CD4-positive, alpha-beta T cell treated with Interleukin-4 for 1 hour (primary cell): Measurements from ENCODE around the gene SHC2.

Source experiments
- DNase-seq, 2 donors: peaks; one replicate each; pipeline ENCODE4 v3.0.0-alpha.2; 2020 to 2022

The SHC2 gene

DNA sequence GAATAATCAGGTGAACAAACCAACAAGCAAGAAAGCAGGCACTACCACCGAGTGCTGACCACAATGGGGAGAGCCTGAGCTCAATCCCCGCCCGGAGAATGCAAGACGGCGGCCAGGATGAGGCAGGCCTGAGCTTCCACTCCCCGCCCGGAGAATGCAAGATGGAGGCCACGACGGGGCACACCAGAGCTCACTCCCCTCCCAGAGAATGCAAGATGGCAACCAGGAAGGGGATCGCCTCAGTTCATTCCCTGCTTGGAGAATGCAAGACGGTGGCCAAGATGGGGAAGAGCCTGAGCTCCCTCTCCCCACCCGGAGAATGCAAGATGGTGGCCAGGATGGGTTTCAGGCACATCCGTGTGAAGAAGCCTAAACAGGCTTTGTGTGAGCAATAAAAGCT lies 91.6 kb downstream of the SHC2 start:
- no peak for DNase-seq

- DNase-seq, result no peak
Measured at GRCh38 chr19:368630-369024, 92.2 kb downstream of the SHC2 start.

DNA sequence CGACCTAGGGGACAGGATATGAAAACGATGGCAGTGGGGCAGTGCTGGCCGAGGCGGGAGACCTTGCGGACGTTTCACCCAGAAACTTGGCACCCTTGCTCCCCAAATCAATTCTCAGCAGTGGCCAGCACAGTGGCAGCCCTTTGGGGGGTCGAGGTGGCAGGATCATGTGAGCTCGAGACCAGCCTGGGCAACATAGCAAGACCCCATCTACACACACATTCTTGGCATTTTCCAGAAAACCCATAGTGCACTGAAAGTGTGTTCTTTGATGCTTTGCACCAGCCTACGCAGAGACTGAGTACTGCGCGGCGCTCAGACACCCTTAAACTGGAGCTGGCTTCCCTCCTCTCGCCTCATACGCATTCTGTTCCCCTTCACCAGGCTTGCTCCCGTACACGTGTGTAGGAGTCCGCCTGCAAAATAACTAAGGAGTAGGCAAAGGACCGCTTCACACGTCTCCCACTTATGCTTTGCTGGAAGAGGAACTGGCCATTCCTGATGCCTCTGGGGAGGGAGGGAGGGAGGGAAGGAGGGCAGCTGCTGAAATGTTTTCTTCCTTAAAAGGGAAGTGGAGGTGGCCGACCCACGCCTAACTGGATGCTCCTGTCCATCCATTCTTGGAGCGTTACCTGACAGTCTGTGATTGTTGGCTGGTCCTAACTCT lies 92.7 kb downstream of the SHC2 start:
- no peak for DNase-seq

GRCh38 chr19:367561-367960 lies 93.3 kb downstream of the SHC2 start:
- DNase-seq, result no peak

GRCh38 chr19:366951-367350 lies 93.9 kb downstream of the SHC2 start:
- DNase-seq, result no peak
